H1 (cell line): Measurements from ENCODE around the gene ELMO3. TPM values are rescaled to one million over a fixed set of nuclear protein-coding genes. Genes with fewer than 3 reads are reported as not detected.

ENCODE experiments used
- CTCF ChIA-PET: fragments of 300-600 bp; sonication (Branson Sonifier 250); formaldehyde crosslinking; loops from one replicate; lab custom pipeline; 2021; ENCODE audit not compliant: partially characterized antibody; lab: Charles Lee
- POLR2A ChIA-PET: fragments of 300-600 bp; sonication (Branson Sonifier 250); formaldehyde crosslinking; loops from one replicate; lab custom pipeline; 2021; ENCODE audit warnings: inconsistent platforms; ENCODE audit not compliant: partially characterized antibody; lab: Charles Lee
- DNase-seq, 2 experiments: peaks; one replicate each; pipeline versions ENCODE4 v3.0.0 to v3.0.0-alpha.2; 2010 to 2022; ENCODE audit warnings: low spot score in 2 of 2, low read depth in 1 of 2, mixed read lengths in 1 of 2
- FAIRE-seq: peaks from 2 replicates; lab custom pipeline; 2011; peaks lifted over from hg19 to GRCh38; lab: Jason Lieb, UNC
- H2AFZ ChIP-seq: 2 replicates; pipeline ENCODE4 v1.8.1; 2012; ENCODE audit warnings: low read length, inconsistent platforms
- H2AK5ac ChIP-seq: 2 replicates; pipeline ENCODE4 v1.6.1; 2013; ENCODE audit warnings: low read depth, low read length
- H2BK120ac ChIP-seq: replicated peaks from 2 replicates; pipeline ENCODE3; 2013; ENCODE audit warnings: low read depth, low read length, inconsistent platforms
- H2BK12ac ChIP-seq: 2 replicates; pipeline ENCODE4 v1.6.1; 2013; ENCODE audit warnings: low read depth, low read length
- H2BK15ac ChIP-seq: 2 replicates; pipeline ENCODE4 v1.6.1; 2013; ENCODE audit warnings: low read length
- H2BK20ac ChIP-seq: 2 replicates; pipeline ENCODE4 v1.6.1; 2013; ENCODE audit warnings: low read length
- H2BK5ac ChIP-seq: 2 replicates; pipeline ENCODE4 v1.6.1; 2013; ENCODE audit warnings: low read depth, low read length
- H3K14ac ChIP-seq: 2 replicates; pipeline ENCODE4 v1.6.1; 2013; ENCODE audit warnings: inconsistent platforms; ENCODE audit not compliant: insufficient read length
- H3K18ac ChIP-seq: 2 replicates; pipeline ENCODE4 v1.6.1; 2013; ENCODE audit warnings: low read length; ENCODE audit errors: extremely low read depth
- H3K23ac ChIP-seq: 2 replicates; pipeline ENCODE4 v1.6.1; 2013; ENCODE audit warnings: inconsistent platforms; ENCODE audit not compliant: insufficient read length
- H3K23me2 ChIP-seq: 2 replicates; pipeline ENCODE4 v1.6.1; 2013; ENCODE audit warnings: low read depth, low read length
- H3K27ac ChIP-seq: 2 replicates; pipeline ENCODE4 v1.6.1; 2011; ENCODE audit warnings: low read depth, low read length, inconsistent platforms
- H3K27me3 ChIP-seq, 4 experiments: replicated peaks in 1 of 4; 1 replicate in 1 of 4; 2 replicates in 3 of 4; pipeline versions ENCODE4 v1.6.1 to v1.8.1; 2011 to 2013; ENCODE audit warnings: low read length in 3 of 4, mild to moderate bottlenecking in 3 of 4, inconsistent platforms in 2 of 4, mixed read lengths in 2 of 4, moderate library complexity in 1 of 4; ENCODE audit not compliant: control insufficient read depth in 3 of 4, insufficient read depth in 3 of 4; ENCODE audit errors: extremely low read depth in 1 of 4
- H3K36me3 ChIP-seq, 4 experiments: 2 replicates each; pipeline versions ENCODE4 v1.6.1 to v1.8.1; 2011 to 2013; ENCODE audit warnings: mild to moderate bottlenecking in 4 of 4, low read length in 3 of 4, moderate library complexity in 2 of 4, control low read depth in 1 of 4, inconsistent platforms in 1 of 4; ENCODE audit not compliant: insufficient read depth in 4 of 4, control insufficient read depth in 2 of 4
- H3K4ac ChIP-seq: replicated peaks from 2 replicates; pipeline ENCODE3; 2013; ENCODE audit warnings: low read length, low read depth, mixed read lengths, inconsistent platforms; ENCODE audit not compliant: insufficient read length
- H3K4me1 ChIP-seq, 4 experiments: replicated peaks in 1 of 4; 1 replicate in 1 of 4; 2 replicates in 3 of 4; pipeline versions ENCODE4 v1.6.1 to v1.8.1; 2011 to 2013; ENCODE audit warnings: low read length in 3 of 4, inconsistent platforms in 2 of 4, mixed read lengths in 1 of 4; ENCODE audit not compliant: insufficient read depth in 4 of 4, control insufficient read depth in 3 of 4
- H3K4me2 ChIP-seq, 2 experiments: 2 replicates each; pipeline versions ENCODE4 v1.6.1 to v1.8.1; 2011 to 2013; ENCODE audit warnings: low read depth in 2 of 2, low read length in 2 of 2, control low read depth in 1 of 2, inconsistent platforms in 1 of 2, mild to moderate bottlenecking in 1 of 2; ENCODE audit not compliant: insufficient read depth in 1 of 2
- H3K4me3 ChIP-seq, 4 experiments: fragments of 200-600, 300-600 bp in 1 of 4; sonication (generic), shearing (Covaris generic), sonication (Bioruptor Twin) in 1 of 4; 2 replicates each; pipeline versions ENCODE4 v1.5.1 to v1.8.1; 2011 to 2016; ENCODE audit warnings: low read length in 4 of 4, low read depth in 3 of 4, control low read depth in 2 of 4, inconsistent platforms in 2 of 4, mild to moderate bottlenecking in 2 of 4, mixed read lengths in 1 of 4, moderate library complexity in 1 of 4; ENCODE audit not compliant: insufficient read depth in 2 of 4; ENCODE audit errors: extremely low read depth in 1 of 4
- H3K56ac ChIP-seq: replicated peaks from 2 replicates; pipeline ENCODE3; 2013; ENCODE audit warnings: low read depth, mild to moderate bottlenecking, mixed read lengths, low read length, inconsistent platforms; ENCODE audit not compliant: insufficient read length
- H3K79me1 ChIP-seq: 2 replicates; pipeline ENCODE4 v1.6.1; 2013; ENCODE audit warnings: low read depth, low read length, control low read depth
- H3K79me2 ChIP-seq, 2 experiments: 2 replicates each; pipeline versions ENCODE4 v1.6.1 to v1.8.1; 2012 to 2013; ENCODE audit warnings: low read length in 2 of 2, mild to moderate bottlenecking in 2 of 2, inconsistent platforms in 1 of 2; ENCODE audit not compliant: insufficient read depth in 2 of 2, control insufficient read depth in 1 of 2
- H3K9ac ChIP-seq, 4 experiments: replicated peaks in 1 of 4; 1 replicate in 1 of 4; 2 replicates in 3 of 4; pipeline versions ENCODE4 v1.6.1 to v1.8.1; 2011 to 2013; ENCODE audit warnings: low read depth in 3 of 4, low read length in 3 of 4, control low read depth in 2 of 4, mild to moderate bottlenecking in 2 of 4, moderate library complexity in 2 of 4, inconsistent platforms in 1 of 4; ENCODE audit errors: extremely low read depth in 1 of 4
- H3K9me3 ChIP-seq, 2 experiments: 2 replicates each; pipeline versions ENCODE4 v1.6.1 to v1.8.1; 2012 to 2013; ENCODE audit warnings: mild to moderate bottlenecking in 2 of 2, moderate library complexity in 2 of 2, control low read depth in 1 of 2, inconsistent platforms in 1 of 2, low read depth in 1 of 2, low read length in 1 of 2, mixed read lengths in 1 of 2; ENCODE audit not compliant: insufficient read depth in 2 of 2
- H4K20me1 ChIP-seq, 2 experiments: replicated peaks in 1 of 2; 2 replicates each; pipeline versions ENCODE3 to v1.8.1; 2011 to 2013; ENCODE audit warnings: inconsistent platforms in 2 of 2, low read length in 2 of 2, mild to moderate bottlenecking in 1 of 2; ENCODE audit not compliant: insufficient read depth in 2 of 2, control insufficient read depth in 1 of 2
- H4K5ac ChIP-seq: 2 replicates; pipeline ENCODE4 v1.6.1; 2013; ENCODE audit warnings: low read length, low read depth, mixed read lengths, inconsistent platforms; ENCODE audit not compliant: insufficient read length
- H4K8ac ChIP-seq: 2 replicates; pipeline ENCODE4 v1.8.0; 2013; ENCODE audit warnings: mild to moderate bottlenecking, moderate library complexity, low read length, inconsistent platforms; ENCODE audit not compliant: insufficient read depth; ENCODE audit errors: extremely low read depth
- H4K91ac ChIP-seq: replicated peaks from 2 replicates; pipeline ENCODE3; 2013; ENCODE audit warnings: low read length, mixed read lengths, inconsistent platforms; ENCODE audit not compliant: insufficient read length
- BACH1 ChIP-seq: IDR thresholded peaks from 2 replicates; pipeline ENCODE4 v1.6.1; 2012; ENCODE audit warnings: low read length, improper control_type of control experiment
- EGR1 ChIP-seq: IDR thresholded peaks from 2 replicates; pipeline ENCODE4 v1.6.1; 2011; ENCODE audit warnings: low read depth, low read length, borderline replicate concordance
- KDM4A ChIP-seq: IDR thresholded peaks from one replicate; pipeline ENCODE4 v1.7.1; 2012; ENCODE audit warnings: low read depth, mild to moderate bottlenecking, moderate library complexity, low read length, inconsistent platforms; ENCODE audit not compliant: severe bottlenecking
- NANOG ChIP-seq: IDR thresholded peaks from 2 replicates; pipeline ENCODE4 v1.6.1; 2011; ENCODE audit warnings: low read length, low read depth, mild to moderate bottlenecking, inconsistent platforms; ENCODE audit not compliant: insufficient read depth, poor library complexity, severe bottlenecking
- NRF1 ChIP-seq: IDR thresholded peaks from 2 replicates; pipeline ENCODE4 v1.6.1; 2011; ENCODE audit warnings: mild to moderate bottlenecking, low read depth, low read length, improper control_type of control experiment
- POLR2A ChIP-seq, 2 experiments: IDR thresholded peaks; 1 replicate in 1 of 2; 2 replicates in 1 of 2; pipeline ENCODE4 v1.6.1; 2011; ENCODE audit warnings: low read depth in 2 of 2, low read length in 2 of 2, mild to moderate bottlenecking in 2 of 2; ENCODE audit errors: control extremely low read depth in 1 of 2
- RBBP5 ChIP-seq: IDR thresholded peaks from 2 replicates; pipeline ENCODE4 v1.7.1; 2012; ENCODE audit warnings: low read depth, mild to moderate bottlenecking, inconsistent platforms, low read length, moderate library complexity, borderline replicate concordance
- SIN3A ChIP-seq, 2 experiments: IDR thresholded peaks in 1 of 2; conservative IDR thresholded peaks in 1 of 2; 2 replicates each; pipeline ENCODE4 v1.6.1; 2011 to 2012; ENCODE audit warnings: low read length in 2 of 2, improper control_type of control experiment in 1 of 2, low read depth in 1 of 2, mild to moderate bottlenecking in 1 of 2
- SRF ChIP-seq: IDR thresholded peaks from 2 replicates; pipeline ENCODE4 v1.6.1; 2011; ENCODE audit warnings: mild to moderate bottlenecking, low read depth, low read length, moderate library complexity
- SUZ12 ChIP-seq: fragments of 200-600 bp; sonication (generic); IDR thresholded peaks from 2 replicates; pipeline ENCODE4 v1.6.1; 2012; ENCODE audit warnings: mild to moderate bottlenecking, inconsistent platforms, low read length, moderate library complexity, mixed read lengths
- WGBS, 2 experiments: shearing (Covaris generic) in 1 of 2; methylation state at CpG; one replicate each; pipeline versions ENCODE4 v1.1.6 to v1.1.7; 2013 to 2015; ENCODE audit warnings: low lambda C conversion rate in 2 of 2, mixed read lengths in 2 of 2, inconsistent platforms in 1 of 2, low coverage in 1 of 2, missing lambda C conversion rate in 1 of 2; ENCODE audit not compliant: insufficient replicate concordance in 2 of 2, insufficient coverage in 1 of 2, insufficient read length in 1 of 2; ENCODE audit errors: extremely low coverage in 1 of 2, missing lambda C conversion rate in 1 of 2; 5-methylcytosine and 5-hydroxymethylcytosine counted together
- polyA plus RNA-seq, 7 experiments: library from polyadenylated mRNA; depleted of rRNA in 3 of 7; stranded (reverse) in 5 of 7; unstranded in 2 of 7; fragments of >200 nt in 5 of 7; fragments of 200-250 nt in 2 of 7; gene quantifications; 1 replicate in 5 of 7; 2 replicates in 1 of 7; 4 replicates in 1 of 7; pipeline versions ENCODE4 v1.2.1 to v1.2.3, GENCODE V29; 2011 to 2013; ENCODE audit warnings: missing spikeins in 2 of 7, mixed read lengths in 2 of 7
- total RNA-seq: library from RNA; stranded (reverse); fragmentation: NEBNext Ultra II Directional; extraction: Animal tissue kit (Norgen Biotek cat#: 25700); gene quantifications from 2 replicates; pipeline ENCODE4 v1.2.1, GENCODE V29; 2021

Gene ELMO3
- total and polyA plus RNA-seq, 2 of the 8 experiments (the other 6 are each of a cell fraction or from before 2014, with no cell fraction given) = 9.6 to 10.9 TPM

DNA sequence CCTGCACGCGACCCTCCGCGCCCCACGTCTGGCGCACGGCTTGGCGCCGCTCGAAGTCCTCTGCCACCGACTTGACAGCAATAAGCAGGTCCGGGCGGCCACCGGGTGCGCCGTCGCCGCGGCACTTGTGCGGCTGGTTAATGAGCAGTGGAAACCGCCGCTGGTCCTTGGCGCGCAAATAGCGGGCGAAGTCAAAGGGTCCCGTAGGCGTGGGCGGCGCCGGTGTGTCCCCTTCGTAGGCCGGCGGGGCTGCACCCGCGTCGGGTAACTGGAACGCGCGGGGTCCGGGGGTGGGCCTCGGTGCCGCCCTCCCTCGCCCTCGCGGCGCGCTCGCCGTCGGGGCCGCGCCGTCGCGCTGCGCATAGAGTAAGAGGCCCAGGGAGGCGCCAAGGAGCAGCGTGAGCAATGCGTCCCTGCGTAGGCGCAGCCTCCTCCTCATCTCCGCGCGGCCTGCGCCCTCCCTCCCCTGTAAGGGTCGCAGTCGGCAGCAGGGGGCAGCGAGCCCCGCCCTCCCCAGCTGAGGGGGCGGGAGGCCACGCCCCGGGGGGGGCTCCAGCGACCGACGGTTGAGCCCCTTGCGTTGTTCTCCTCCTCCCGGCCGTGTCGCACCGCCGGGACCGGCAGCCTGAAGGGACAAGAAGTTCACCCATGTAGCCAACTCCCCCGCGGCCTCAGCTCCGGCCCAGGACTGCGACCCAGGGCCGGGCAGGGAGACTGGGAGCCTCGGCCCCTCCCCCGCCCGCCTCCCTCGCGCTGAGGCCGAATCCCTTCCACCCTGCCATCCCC is 48.7 kb upstream of the ELMO3 start:
- ChIA-PET POLR2A (interaction anchor here (0.9 to 2.5 kb wide), 10 partner anchors 10 to 175 kb away, joined by 3 to 12 read pairs (median 5); partner anchors contain the start of genes FBXL8, HSF4 and TRADD), CTCF (interaction anchor here (0.6 to 14.1 kb wide), 25 partner anchors 9 to 364 kb away, joined by 3 to 291 read pairs (median 4); partner anchors contain the start of genes CES3, FBXL8, HSF4 and NOL3)
- H3K18ac ChIP-seq = peak overlapping the region; percentile 97; the same call in 1 of the 2 replicates
- H3K56ac ChIP-seq = peak overlapping the region; percentile 39
- H2AFZ ChIP-seq = no peak overlapping the region; the same call in 1 of the 2 replicates
- peak overlapping the region; percentile 83 for H4K5ac ChIP-seq
- no peak overlapping the region for H2BK120ac ChIP-seq
- peaks cover 3 to 26% of the 10 kb centered on the region in 2 experiments for H4K20me1 ChIP-seq
- peak overlapping the region; percentile 62 to 75 (median 72) for H3K4me3 ChIP-seq
- H3K79me2 ChIP-seq = no peaks in the 10 kb centered on the region
- H2BK15ac ChIP-seq = no peak overlapping the region
- H3K9ac ChIP-seq = peak overlapping the region in 2 of 4 experiments; percentile 42 to 45; a peak in 2 of 7 replicates
- no peaks in the 10 kb centered on the region; a peak in 1 of 4 replicates for H3K9me3 ChIP-seq
- H3K23ac ChIP-seq = no peak overlapping the region
- H3K27me3 ChIP-seq = peaks cover 27 to 49% (median 41%) of the 10 kb centered on the region in 4 experiments
- no peak overlapping the region; the same call in 1 of the 2 replicates for H2BK5ac ChIP-seq
- H3K23me2 ChIP-seq = peaks cover 17% of the 10 kb centered on the region; the same call in 1 of the 2 replicates
- H4K91ac ChIP-seq = no peak overlapping the region
- peak in 1 of 2 experiments; percentile 94 for DNase-seq
- no peak for FAIRE-seq
- no peak overlapping the region for H2BK12ac ChIP-seq
- peaks cover 11 to 18% (median 16%) of the 10 kb centered on the region in 4 experiments; a peak in 5 of 8 replicates for H3K36me3 ChIP-seq
- H3K27ac ChIP-seq = no peak overlapping the region
- peak overlapping the region; percentile 96 for H4K8ac ChIP-seq
- H3K4me1 ChIP-seq = peaks cover 0 to 11% (median 9%) of the 10 kb centered on the region in 4 experiments; a peak in 5 of 7 replicates
- H2BK20ac ChIP-seq = no peak overlapping the region
- H3K14ac ChIP-seq = no peak overlapping the region
- peak overlapping the region; percentile 80 to 92 for H3K4me2 ChIP-seq
- no peaks in the 10 kb centered on the region for H3K79me1 ChIP-seq
- no peak overlapping the region for H3K4ac ChIP-seq
- H2AK5ac ChIP-seq = no peak overlapping the region
- WGBS, 2 experiments = 5% methylated on average over 44 of the region's 94 CpGs; no CpG with 5 or more reads in 1 of the 2 experiments
- TF ChIP-seq SIN3A (conservative IDR thresholded peaks at IDR 0.05 in 1 of 2, IDR thresholded peaks at IDR 0.05 in 1 of 2; ENCODE audit: low read depth in 1 of 2, low read length in 2 of 2) = peak; percentile 43 to 52; a peak in 1 of 4 replicates
- no peak for TF ChIP-seq NANOG
- 0 out of 2 replicates have a peak, but pooled peaks have one; percentile 20 for TF ChIP-seq NRF1
- peak in 1 of 2 experiments; percentile 36; a peak in 1 of 3 replicates for TF ChIP-seq POLR2A (IDR thresholded peaks at IDR 0.05; ENCODE audit: control extremely low read depth in 1 of 2, low read depth in 2 of 2, low read length in 2 of 2)
- 0 out of 2 replicates have a peak, but pooled peaks have one; percentile 74 for TF ChIP-seq BACH1
- TF ChIP-seq SUZ12 = 0 out of 2 replicates have a peak, but pooled peaks have one; percentile 1
- 0 out of 2 replicates have a peak, but pooled peaks have one; percentile 50 for TF ChIP-seq RBBP5
- TF ChIP-seq KDM4A = peak; percentile 49
- peak; percentile 89; the same call in 1 of the 2 replicates for TF ChIP-seq EGR1
- TF ChIP-seq SRF = 0 out of 2 replicates have a peak, but pooled peaks have one; percentile 9
